PC-9 (cell line): ENCODE data around the gene PPM1E.

Source experiments
- EZH2 ChIP-seq: fragments of 200-600 bp; sonication (generic); IDR thresholded peaks from 2 replicates; pipeline ENCODE4 v1.8.0; 2017; ENCODE audit warnings: antibody characterized with exemption, low read depth
- TF ChIP-seq, protein P1 (sequence below): fragments of 200-600 bp; sonication (generic); conservative IDR thresholded peaks from 2 replicates; pipeline ENCODE4 v1.6.1; 2017; ENCODE audit warnings: mixed run types, antibody characterized with exemption, mild to moderate bottlenecking, moderate library complexity

GRCh38 chr17:58823051-58823525 is 67.4 kb downstream of the PPM1E start:
- TF ChIP-seq, protein P1, sequence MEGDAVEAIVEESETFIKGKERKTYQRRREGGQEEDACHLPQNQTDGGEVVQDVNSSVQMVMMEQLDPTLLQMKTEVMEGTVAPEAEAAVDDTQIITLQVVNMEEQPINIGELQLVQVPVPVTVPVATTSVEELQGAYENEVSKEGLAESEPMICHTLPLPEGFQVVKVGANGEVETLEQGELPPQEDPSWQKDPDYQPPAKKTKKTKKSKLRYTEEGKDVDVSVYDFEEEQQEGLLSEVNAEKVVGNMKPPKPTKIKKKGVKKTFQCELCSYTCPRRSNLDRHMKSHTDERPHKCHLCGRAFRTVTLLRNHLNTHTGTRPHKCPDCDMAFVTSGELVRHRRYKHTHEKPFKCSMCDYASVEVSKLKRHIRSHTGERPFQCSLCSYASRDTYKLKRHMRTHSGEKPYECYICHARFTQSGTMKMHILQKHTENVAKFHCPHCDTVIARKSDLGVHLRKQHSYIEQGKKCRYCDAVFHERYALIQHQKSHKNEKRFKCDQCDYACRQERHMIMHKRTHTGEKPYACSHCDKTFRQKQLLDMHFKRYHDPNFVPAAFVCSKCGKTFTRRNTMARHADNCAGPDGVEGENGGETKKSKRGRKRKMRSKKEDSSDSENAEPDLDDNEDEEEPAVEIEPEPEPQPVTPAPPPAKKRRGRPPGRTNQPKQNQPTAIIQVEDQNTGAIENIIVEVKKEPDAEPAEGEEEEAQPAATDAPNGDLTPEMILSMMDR = no peak
- TF ChIP-seq EZH2 = no peak
